IMR-90 (cell line): Measurements from ENCODE around the gene NAPA. TPM values are rescaled to one million over a fixed set of nuclear protein-coding genes. Genes with fewer than 3 reads are reported as not detected.
A peak's percentile ranks its signal among the peaks of the same experiment; 100 is the strongest.

Experiments
- ATAC-seq: fragments of 200-7000 bp; cut with Tn5 transposase; 2 replicates; pipeline ENCODE4 v1.9.1; 2020; ENCODE audit warnings: low read depth, mild to moderate bottlenecking, moderate library complexity
- BruUV-seq: library from RNA; stranded (reverse); fragments of 400-500 nt; replicated peaks from 2 replicates; lab custom pipeline; 2021; lab: Mats Ljungman, UMichigan
- CTCF ChIA-PET: fragments of 300-600 bp; formaldehyde crosslinking; extraction: SDS; loops from one replicate; lab custom pipeline; 2021; ENCODE audit warnings: antibody characterized with exemption; lab: Yijun Ruan, JAX
- POLR2A ChIA-PET: fragments of 300-600 bp; sonication (Branson Sonifier 250); formaldehyde crosslinking; loops from one replicate; lab custom pipeline; 2022; ENCODE audit warnings: antibody characterized with exemption; ENCODE audit not compliant: unreplicated experiment; lab: Charles Lee
- DNase-seq: peaks from one replicate; pipeline ENCODE4 v3.0.0; 2013
- H2AFZ ChIP-seq: replicated peaks from 2 replicates; pipeline ENCODE3; 2013; ENCODE audit warnings: low read length, mild to moderate bottlenecking; ENCODE audit not compliant: poor library complexity
- H2AK5ac ChIP-seq: 2 replicates; pipeline ENCODE4 v1.6.1; 2013; ENCODE audit warnings: low read depth, low read length, inconsistent platforms
- H2AK9ac ChIP-seq: replicated peaks from 2 replicates; pipeline ENCODE3; 2013; ENCODE audit warnings: mild to moderate bottlenecking, low read depth, low read length, moderate library complexity; ENCODE audit not compliant: poor library complexity
- H2BK120ac ChIP-seq: 2 replicates; pipeline ENCODE4 v1.6.1; 2013; ENCODE audit warnings: low read depth, low read length, inconsistent platforms
- H2BK15ac ChIP-seq: 3 replicates; pipeline ENCODE4 v1.6.1; 2013; ENCODE audit warnings: low read depth, low read length, inconsistent platforms
- H2BK20ac ChIP-seq: 2 replicates; pipeline ENCODE4 v1.6.1; 2013; ENCODE audit warnings: low read depth, mild to moderate bottlenecking, inconsistent platforms, low read length, moderate library complexity
- H2BK5ac ChIP-seq: 2 replicates; pipeline ENCODE4 v1.6.1; 2013; ENCODE audit warnings: mild to moderate bottlenecking, low read depth, low read length, inconsistent platforms; ENCODE audit not compliant: poor library complexity, severe bottlenecking
- H3K14ac ChIP-seq: replicated peaks from 2 replicates; pipeline ENCODE4 v1.6.1; 2013; ENCODE audit warnings: low read depth, low read length, inconsistent platforms
- H3K18ac ChIP-seq: 2 replicates; pipeline ENCODE4 v1.6.1; 2013; ENCODE audit warnings: low read depth, low read length, control low read depth
- H3K23ac ChIP-seq: 2 replicates; pipeline ENCODE4 v1.6.1; 2013; ENCODE audit warnings: low read depth, low read length, inconsistent platforms
- H3K27ac ChIP-seq: 2 replicates; pipeline ENCODE4 v1.5.1; 2013; ENCODE audit warnings: mild to moderate bottlenecking, control low read depth, low read length; ENCODE audit not compliant: insufficient read depth
- H3K27me3 ChIP-seq: 2 replicates; pipeline ENCODE4 v1.6.1; 2013; ENCODE audit warnings: low read length; ENCODE audit not compliant: control insufficient read depth, insufficient read depth
- H3K36me3 ChIP-seq: 2 replicates; pipeline ENCODE4 v1.6.1; 2013; ENCODE audit warnings: low read length, mixed read lengths; ENCODE audit not compliant: control insufficient read depth, insufficient read depth
- H3K4ac ChIP-seq: 2 replicates; pipeline ENCODE4 v1.6.1; 2013; ENCODE audit warnings: low read depth, low read length, inconsistent platforms
- H3K4me1 ChIP-seq: 2 replicates; pipeline ENCODE4 v1.6.1; 2013; ENCODE audit warnings: low read length, mixed read lengths; ENCODE audit not compliant: control insufficient read depth, insufficient read depth
- H3K4me2 ChIP-seq: 2 replicates; pipeline ENCODE4 v1.6.1; 2013; ENCODE audit warnings: low read depth, mild to moderate bottlenecking, control low read depth, low read length, moderate library complexity
- H3K4me3 ChIP-seq: 2 replicates; pipeline ENCODE4 v1.5.1; 2013; ENCODE audit warnings: low read depth, mild to moderate bottlenecking, control low read depth, low read length, moderate library complexity; ENCODE audit not compliant: insufficient read depth
- H3K56ac ChIP-seq: 2 replicates; pipeline ENCODE4 v1.6.1; 2013; ENCODE audit warnings: low read length, inconsistent platforms; ENCODE audit not compliant: insufficient read depth; ENCODE audit errors: extremely low read depth
- H3K79me1 ChIP-seq, 2 experiments: 2 replicates each; pipeline ENCODE4 v1.6.1; 2013; ENCODE audit warnings: low read length in 2 of 2, inconsistent platforms in 1 of 2, low read depth in 1 of 2
- H3K9ac ChIP-seq: 2 replicates; pipeline ENCODE4 v1.6.1; 2013; ENCODE audit warnings: low read depth, low read length, control low read depth
- H3K9me1 ChIP-seq: 2 replicates; pipeline ENCODE4 v1.6.1; 2013; ENCODE audit warnings: low read length, inconsistent platforms; ENCODE audit not compliant: insufficient read depth
- H3K9me3 ChIP-seq: 2 replicates; pipeline ENCODE4 v1.6.1; 2013; ENCODE audit warnings: low read length; ENCODE audit not compliant: control insufficient read depth, insufficient read depth
- H4K20me1 ChIP-seq: 2 replicates; pipeline ENCODE4 v1.6.1; 2013; ENCODE audit warnings: low read length, inconsistent platforms; ENCODE audit not compliant: insufficient read depth
- H4K5ac ChIP-seq: 2 replicates; pipeline ENCODE4 v1.6.1; 2013; ENCODE audit warnings: mild to moderate bottlenecking, low read depth, low read length, control low read depth
- H4K8ac ChIP-seq, 2 experiments: 2 replicates each; pipeline ENCODE4 v1.6.1; 2013; ENCODE audit warnings: low read depth in 2 of 2, low read length in 2 of 2, control low read depth in 1 of 2, inconsistent platforms in 1 of 2
- H4K91ac ChIP-seq: 2 replicates; pipeline ENCODE4 v1.6.1; 2013; ENCODE audit warnings: low read depth, low read length, inconsistent platforms; ENCODE audit not compliant: insufficient read depth
- BHLHE40 ChIP-seq: fragments of 150-350 bp; IDR thresholded peaks from 2 replicates; pipeline ENCODE4 v1.6.1; 2016; ENCODE audit warnings: mild to moderate bottlenecking, low read depth, low read length
- ELK1 ChIP-seq: fragments of 150-350 bp; IDR thresholded peaks from 2 replicates; pipeline ENCODE4 v1.6.1; 2016; ENCODE audit warnings: low read depth, mild to moderate bottlenecking, low read length, moderate library complexity, borderline replicate concordance
- NFE2L2 ChIP-seq: fragments of 150-350 bp; IDR thresholded peaks from 2 replicates; pipeline ENCODE4 v1.6.1; 2016; ENCODE audit warnings: low read depth, mild to moderate bottlenecking, low read length
- USF2 ChIP-seq: fragments of 150-350 bp; IDR thresholded peaks from 2 replicates; pipeline ENCODE4 v1.6.1; 2017; ENCODE audit warnings: mild to moderate bottlenecking, antibody characterized with exemption, low read length, low read depth
- WGBS, 2 experiments: methylation state at CpG; one replicate each; pipeline versions ENCODE4 v1.1.5 to v1.1.7; 2013; ENCODE audit warnings: missing lambda C conversion rate in 2 of 2; ENCODE audit not compliant: insufficient read length in 1 of 2; ENCODE audit errors: extremely low coverage in 2 of 2; 5-methylcytosine and 5-hydroxymethylcytosine counted together
- dilution Hi-C: fragments of 300-500 bp; cut with HindIII; formaldehyde crosslinking; loops from one replicate; pipeline ENCODE4 v1.14.3; 2018; ENCODE audit warnings: low sequenced_read_pairs; ENCODE audit not compliant: unreplicated experiment
- in situ Hi-C: fragments of 300-500 bp; cut with MboI; formaldehyde crosslinking; loops from 3 replicates; pipeline ENCODE4 v1.14.3; 2019; ENCODE audit warnings: low sequenced_read_pairs, inconsistent platforms, mixed read lengths
- intact Hi-C: fragments of 100-400 bp; cut with micrococcal nuclease; formaldehyde crosslinking; loops from 2 replicates; pipeline ENCODE4 v1.10.0; 2022
- polyA plus RNA-seq, 3 experiments: library from polyadenylated mRNA; depleted of rRNA; stranded (reverse); fragments of >200 nt; gene quantifications; 2 replicates each; pipeline ENCODE4 v1.2.3, GENCODE V29; 2012; ENCODE audit warnings: low replicate concordance in 1 of 3
- total RNA-seq: library from RNA; depleted of rRNA; stranded (reverse); fragments of >200 nt; gene quantifications from 2 replicates; pipeline ENCODE4 v1.2.3, GENCODE V29; 2012

Gene NAPA
- total and polyA plus RNA-seq, 2 of the 4 experiments (the other 2 are of a cell fraction), result 76.4 to 126 TPM

- Histone ChIP-seq H3K79me1 (no peaks in the 10 kb centered on the region), H2BK20ac (no peak overlapping the region), H4K20me1 (no peaks in the 10 kb centered on the region), H2BK120ac (no peak overlapping the region), H4K8ac (no peak overlapping the region), H3K23ac (no peak overlapping the region), H3K9me1 (no peaks in the 10 kb centered on the region), H3K4ac (no peak overlapping the region), H3K9ac (no peak overlapping the region), H4K5ac (no peak overlapping the region), H3K4me3 (no peak overlapping the region), H3K4me1 (peaks cover 3% of the 10 kb centered on the region), H3K9me3 (no peaks in the 10 kb centered on the region), H2AK5ac (no peak overlapping the region), H2AK9ac (peak overlapping the region; percentile 65), H3K4me2 (no peak overlapping the region), H3K18ac (no peak overlapping the region), H3K56ac (no peak overlapping the region), H3K27me3 (peaks cover 47% of the 10 kb centered on the region), H2AFZ (peak overlapping the region; percentile 67), H4K91ac (no peak overlapping the region), H3K14ac (no peak overlapping the region), H3K36me3 (no peaks in the 10 kb centered on the region), H2BK5ac (no peak overlapping the region), H3K27ac (no peak overlapping the region), H2BK15ac (no peak overlapping the region)
- ATAC-seq (peak; percentile 54), DNase-seq (no peak)
- WGBS, 2 experiments, result 32% methylated on average over 50 of the region's 75 CpGs; no CpG with 5 or more reads in 1 of the 2 experiments
- BruUV-seq, result no TSS peak
- CTCF ChIA-PET, result no interaction called here
- intact Hi-C loops (no loop called here), in situ Hi-C loops (no loop called here), dilution Hi-C loops (no loop called here)
- TF ChIP-seq NFE2L2 (no peak), USF2 (no peak), ELK1 (no peak), BHLHE40 (no peak)
- POLR2A ChIA-PET, result no interaction called here
These were observed 30.4 kb upstream of the NAPA start for GRCh38 chr19:47545061-47545948.
